Lung (tissue), 12 donors: ENCODE data around the gene STRIP1. TPM values are rescaled to one million over a fixed set of nuclear protein-coding genes. Genes with fewer than 3 reads are reported as not detected.

ENCODE experiments used
- ATAC-seq: fragments of 200-7000 bp; cut with Tn5 transposase; one replicate; pipeline ENCODE4 v1.9.1; 2020; ENCODE audit warnings: moderate number of reproducible peaks; ENCODE audit not compliant: insufficient read depth, low FRiP score
- DNase-seq, 3 donors: peaks; one replicate each; pipeline ENCODE4 v3.0.0-alpha.2; 2013 to 2017
- H3K27ac ChIP-seq, 2 donors: one replicate each; pipeline ENCODE4 v1.5.1; 2013; ENCODE audit warnings: mild to moderate bottlenecking in 2 of 2, moderate library complexity in 2 of 2, control low read depth in 1 of 2, inconsistent platforms in 1 of 2, low read depth in 1 of 2, low read length in 1 of 2
- H3K27me3 ChIP-seq, 3 donors: one replicate each; pipeline ENCODE4 v1.5.1; 2013; ENCODE audit warnings: low read length in 2 of 3; ENCODE audit not compliant: control insufficient read depth in 3 of 3, insufficient read depth in 3 of 3
- H3K36me3 ChIP-seq, 4 donors: one replicate each; pipeline ENCODE4 v1.5.1; 2013; ENCODE audit warnings: low read length in 4 of 4, mild to moderate bottlenecking in 1 of 4, moderate library complexity in 1 of 4; ENCODE audit not compliant: control insufficient read depth in 4 of 4, insufficient read depth in 4 of 4
- H3K4me1 ChIP-seq, 5 donors: one replicate each; pipeline ENCODE4 v1.5.1; 2013; ENCODE audit warnings: low read length in 5 of 5, mild to moderate bottlenecking in 2 of 5, moderate library complexity in 1 of 5; ENCODE audit not compliant: control insufficient read depth in 5 of 5, insufficient read depth in 5 of 5
- H3K4me3 ChIP-seq: one replicate; pipeline ENCODE4 v1.5.1; 2013; ENCODE audit warnings: mild to moderate bottlenecking, control low read depth, moderate library complexity
- H3K9ac ChIP-seq, 2 donors: one replicate each; pipeline ENCODE4 v1.5.1; 2013; ENCODE audit warnings: low read length in 2 of 2, control low read depth in 1 of 2; ENCODE audit not compliant: insufficient read depth in 1 of 2
- H3K9me3 ChIP-seq, 4 donors: one replicate each; pipeline ENCODE4 v1.5.1; 2013; ENCODE audit warnings: low read length in 3 of 4, mild to moderate bottlenecking in 1 of 4, moderate library complexity in 1 of 4; ENCODE audit not compliant: control insufficient read depth in 4 of 4, insufficient read depth in 3 of 4
- WGBS, 2 donors: extraction: QIAGEN DNeasy Blood & Tissue Kit; methylation state at CpG; one replicate each; pipeline ENCODE4 v1.1.7; 2013; 5-methylcytosine and 5-hydroxymethylcytosine counted together
- polyA plus RNA-seq, 2 donors: library from polyadenylated mRNA; stranded (reverse); fragments of 200-250 nt; gene quantifications; one replicate each; pipeline ENCODE4 v1.2.1, GENCODE V29; 2013
- total RNA-seq, 2 donors: library from RNA; depleted of rRNA in 1 of 2; stranded (reverse); fragments of >200 nt in 1 of 2; gene quantifications; one replicate each; pipeline ENCODE4 v1.2.1, GENCODE V29; 2014 to 2021
- TF ChIP-seq, protein P1 (sequence below): IDR thresholded peaks from 2 replicates; pipeline ENCODE4 v1.5.1; 2012; ENCODE audit warnings: mild to moderate bottlenecking; ENCODE audit errors: control extremely low read depth, extremely low read depth
- donor health status: control.
- donor health status: control.
- donor health status: Bipolar disorder and iron deficiency.
- donor health status: healthy.
- donor health status: DM: yes; HTN: yes; CAD: no.

STRIP1 gene
- total and polyA plus RNA-seq, 4 donors: 11.7 to 68.2 (median 28.5) TPM

- Histone ChIP-seq H3K4me3 (no peak overlapping the region), H3K27ac (no peak overlapping the region), H3K9ac (no peak overlapping the region), H3K4me1 (peaks cover 0 to 3% (median 0%) of the 10 kb centered on the region in 5 donors), H3K27me3 (peaks cover 0 to 5% (median 2%) of the 10 kb centered on the region in 3 donors), H3K9me3 (peaks cover 0 to 2% (median 0%) of the 10 kb centered on the region in 4 donors), H3K36me3 (peaks cover 6 to 30% (median 8%) of the 10 kb centered on the region in 4 donors)
- WGBS, 2 donors: 96 to 98% methylated on average over 10 of the region's 10 CpGs
- DNase-seq (no peak), ATAC-seq (no peak)
- TF ChIP-seq, protein P1, sequence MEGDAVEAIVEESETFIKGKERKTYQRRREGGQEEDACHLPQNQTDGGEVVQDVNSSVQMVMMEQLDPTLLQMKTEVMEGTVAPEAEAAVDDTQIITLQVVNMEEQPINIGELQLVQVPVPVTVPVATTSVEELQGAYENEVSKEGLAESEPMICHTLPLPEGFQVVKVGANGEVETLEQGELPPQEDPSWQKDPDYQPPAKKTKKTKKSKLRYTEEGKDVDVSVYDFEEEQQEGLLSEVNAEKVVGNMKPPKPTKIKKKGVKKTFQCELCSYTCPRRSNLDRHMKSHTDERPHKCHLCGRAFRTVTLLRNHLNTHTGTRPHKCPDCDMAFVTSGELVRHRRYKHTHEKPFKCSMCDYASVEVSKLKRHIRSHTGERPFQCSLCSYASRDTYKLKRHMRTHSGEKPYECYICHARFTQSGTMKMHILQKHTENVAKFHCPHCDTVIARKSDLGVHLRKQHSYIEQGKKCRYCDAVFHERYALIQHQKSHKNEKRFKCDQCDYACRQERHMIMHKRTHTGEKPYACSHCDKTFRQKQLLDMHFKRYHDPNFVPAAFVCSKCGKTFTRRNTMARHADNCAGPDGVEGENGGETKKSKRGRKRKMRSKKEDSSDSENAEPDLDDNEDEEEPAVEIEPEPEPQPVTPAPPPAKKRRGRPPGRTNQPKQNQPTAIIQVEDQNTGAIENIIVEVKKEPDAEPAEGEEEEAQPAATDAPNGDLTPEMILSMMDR: no peak
These were observed 26.9 kb downstream of the STRIP1 start for GRCh38 chr1:110061341-110061740.

GRCh38 chr1:110062612-110063011 lies 28.2 kb downstream of the STRIP1 start:
- Histone ChIP-seq H3K4me3 (no peak overlapping the region), H3K36me3 (peaks cover under 1 to 18% (median 5%) of the 10 kb centered on the region in 4 donors), H3K9ac (no peak overlapping the region), H3K27me3 (peaks cover 0 to 16% (median 14%) of the 10 kb centered on the region in 3 donors), H3K4me1 (peaks cover 0 to 6% (median 0%) of the 10 kb centered on the region in 5 donors), H3K27ac (no peak overlapping the region), H3K9me3 (peaks cover 0 to 4% (median 0%) of the 10 kb centered on the region in 4 donors)
- ATAC-seq (no peak), DNase-seq (no peak)
- TF ChIP-seq, protein P1: no peak
- 91 to 92% methylated on average over 2 of the region's 2 CpGs for WGBS, 2 donors

DNA sequence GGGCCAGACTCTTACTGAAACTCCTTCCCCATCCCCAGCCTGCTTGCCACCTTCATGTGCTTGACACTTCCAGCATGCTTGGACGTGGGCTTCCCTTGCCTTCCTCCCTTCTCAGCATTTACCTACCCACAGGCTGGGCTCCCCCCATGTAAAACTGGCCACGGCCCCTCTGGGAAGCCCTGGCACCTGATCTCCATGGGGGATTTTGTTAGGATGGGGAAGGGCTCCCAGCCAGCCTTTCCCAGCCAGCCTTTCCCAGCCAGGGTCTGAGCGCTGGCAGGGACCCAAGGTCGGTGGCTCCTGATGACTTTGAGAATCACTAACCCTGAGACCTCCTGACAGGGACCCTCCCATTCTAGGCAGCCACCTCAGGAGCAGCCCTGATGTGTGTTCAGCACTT lies 29.4 kb downstream of the STRIP1 start:
- peaks cover 0 to 6% (median 0%) of the 10 kb centered on the region in 4 donors for H3K9me3 ChIP-seq
- DNase-seq (no peak), ATAC-seq (no peak)
- no peak overlapping the region for H3K4me3 ChIP-seq
- peaks cover 0 to 11% (median 4%) of the 10 kb centered on the region in 5 donors for H3K4me1 ChIP-seq
- peaks cover 0 to 26% (median 25%) of the 10 kb centered on the region in 3 donors for H3K27me3 ChIP-seq
- WGBS, 2 donors: 62 to 68% methylated on average over 4 of the region's 4 CpGs
- no peak overlapping the region for H3K27ac ChIP-seq
- peaks cover 0 to 16% (median 3%) of the 10 kb centered on the region in 4 donors for H3K36me3 ChIP-seq
- no peak overlapping the region for H3K9ac ChIP-seq
- TF ChIP-seq, protein P1: no peak
